HG03521 (cell line): Measurements from ENCODE around the gene TOMM20.

Experiments used
- ATAC-seq: cut with Tn5 transposase; IDR thresholded peaks from one replicate; pipeline ENCODE4 v1.9.1; 2021; ENCODE audit warnings: mild to moderate bottlenecking, moderate library complexity; ENCODE audit not compliant: unreplicated experiment

Gene TOMM20

DNA sequence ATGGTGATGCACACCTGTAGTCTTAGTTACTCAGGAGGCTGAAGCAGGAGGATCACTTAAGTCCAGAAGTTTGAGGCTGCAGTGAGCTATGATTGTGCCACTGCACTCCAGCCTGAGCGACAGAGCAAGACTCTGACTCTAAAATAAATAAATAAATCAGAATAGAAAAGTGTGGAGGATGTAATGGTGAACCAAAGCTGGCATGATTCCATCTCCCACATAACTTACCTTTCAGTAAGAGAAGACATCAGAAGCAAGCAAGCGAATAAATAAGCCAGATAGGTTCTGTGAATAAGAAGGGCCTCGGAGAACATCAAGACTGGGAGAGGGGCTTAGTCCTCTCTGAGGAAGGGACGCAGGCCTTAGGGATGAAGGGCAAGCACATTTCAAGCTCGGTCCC is 59.5 kb downstream of the TOMM20 start:
- ATAC-seq, result no peak

DNA sequence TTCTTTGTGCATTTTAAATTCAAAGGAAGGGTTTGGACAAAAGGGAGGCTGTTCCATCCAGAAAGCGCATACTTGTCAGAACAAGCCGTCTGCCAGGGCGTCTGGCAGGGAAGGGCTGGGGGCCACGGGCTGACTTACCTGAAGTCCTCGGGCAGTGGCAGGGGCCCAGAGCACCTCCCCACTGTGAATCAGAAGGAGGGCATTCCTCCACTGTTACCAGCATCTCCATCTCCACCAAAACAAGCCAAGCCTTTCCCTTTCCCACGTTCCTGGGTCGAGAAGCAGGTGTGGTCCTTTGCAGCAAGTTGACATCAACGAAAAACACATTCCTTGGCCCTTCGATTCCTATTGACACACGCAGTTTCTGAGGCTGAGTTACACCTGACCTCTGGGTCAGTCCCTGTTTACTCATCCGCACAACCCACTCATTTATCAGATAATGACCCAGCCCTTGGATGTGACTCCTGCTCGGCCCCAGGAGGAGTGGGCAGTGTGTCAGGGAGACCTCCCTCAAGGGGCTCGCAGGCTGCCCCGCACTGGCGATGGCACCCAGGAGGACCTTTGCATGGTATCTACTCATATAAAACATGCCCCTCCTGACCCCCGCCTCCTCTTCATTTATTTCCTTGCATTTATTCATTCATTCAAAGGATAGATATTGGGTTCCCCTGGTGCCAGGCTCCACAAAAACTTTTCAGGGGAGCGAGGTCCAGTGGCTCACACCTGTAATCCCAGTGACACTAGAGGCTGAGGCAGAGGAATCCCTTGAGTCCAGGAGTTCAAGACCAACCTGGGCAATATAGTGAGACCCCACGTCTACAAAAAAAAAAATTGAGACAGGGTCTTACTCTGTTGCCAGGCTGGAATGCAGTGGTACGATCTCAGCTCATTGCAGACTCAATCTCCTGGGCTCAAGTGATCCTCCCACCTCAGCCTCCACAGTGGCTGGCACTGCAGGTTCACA is 60.2 kb downstream of the TOMM20 start:
- no peak for ATAC-seq

DNA sequence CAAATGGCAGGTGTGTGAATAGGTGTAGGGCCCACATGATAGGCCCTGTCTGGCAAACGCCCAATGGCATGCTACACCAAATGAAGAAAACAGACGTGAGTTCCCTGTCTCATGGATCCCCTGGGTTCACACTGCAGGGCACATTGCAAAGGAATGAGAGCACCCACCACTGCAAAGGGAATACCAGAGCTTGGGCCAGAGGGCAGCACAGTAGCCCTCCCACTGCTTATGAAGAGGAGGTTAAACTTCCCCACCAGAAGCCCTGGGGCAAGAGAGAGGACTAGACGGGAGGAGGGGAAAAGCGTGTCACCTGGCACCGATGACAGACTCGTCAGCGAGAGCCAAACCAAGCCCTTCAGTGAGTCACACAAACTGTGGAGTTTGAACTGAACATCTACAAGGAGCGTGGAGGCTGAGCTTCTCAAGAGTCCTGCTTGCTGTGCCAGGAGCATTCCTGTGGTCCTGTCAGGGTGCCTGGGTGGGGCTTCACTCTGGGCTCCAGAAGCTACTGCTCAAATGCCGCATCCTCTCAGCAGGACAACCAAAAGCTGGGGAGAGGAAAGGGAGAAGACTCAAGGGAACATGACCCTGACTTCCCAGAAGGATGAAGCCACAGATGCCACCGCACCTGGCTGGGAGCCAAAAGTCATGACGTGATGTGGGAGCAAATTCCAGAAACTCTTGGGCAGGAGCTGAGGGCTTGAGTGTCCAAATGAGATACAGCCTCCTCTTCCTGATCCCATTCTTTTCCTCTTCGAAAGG is 61.1 kb downstream of the TOMM20 start:
- ATAC-seq, result no peak

DNA sequence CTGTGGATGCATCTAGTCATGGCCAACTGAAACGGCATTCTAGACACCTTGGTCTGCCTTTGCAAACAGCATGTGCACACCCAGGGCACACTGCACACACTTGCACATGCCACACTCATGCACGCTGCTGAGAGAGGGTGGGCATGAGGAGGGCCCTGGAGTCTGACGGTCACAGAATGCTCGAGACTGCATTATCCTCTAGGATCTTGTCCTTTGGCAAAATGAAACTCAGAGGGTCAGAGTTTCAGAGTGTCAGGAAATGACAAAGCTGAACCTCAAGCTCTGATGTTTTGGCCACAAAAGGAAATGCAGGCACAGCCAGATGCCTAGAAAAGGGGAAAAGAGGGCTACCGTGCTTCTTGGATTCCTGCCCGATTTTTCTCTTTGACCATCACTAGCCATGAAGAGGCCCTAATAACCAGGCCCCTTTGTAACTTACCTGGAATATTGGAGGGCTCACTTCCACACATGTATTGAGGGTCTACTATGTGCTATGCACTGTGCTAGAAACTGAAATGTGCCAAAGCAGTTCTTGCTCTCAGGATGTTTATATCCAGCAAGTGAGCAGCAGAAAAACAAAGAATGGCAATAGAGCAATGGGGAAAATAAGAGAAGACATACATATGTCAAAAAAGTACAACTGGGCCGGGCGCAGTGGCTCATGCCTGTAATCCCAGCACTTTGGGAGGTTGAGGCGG is 65.4 kb downstream of the TOMM20 start:
- ATAC-seq, result no peak

DNA sequence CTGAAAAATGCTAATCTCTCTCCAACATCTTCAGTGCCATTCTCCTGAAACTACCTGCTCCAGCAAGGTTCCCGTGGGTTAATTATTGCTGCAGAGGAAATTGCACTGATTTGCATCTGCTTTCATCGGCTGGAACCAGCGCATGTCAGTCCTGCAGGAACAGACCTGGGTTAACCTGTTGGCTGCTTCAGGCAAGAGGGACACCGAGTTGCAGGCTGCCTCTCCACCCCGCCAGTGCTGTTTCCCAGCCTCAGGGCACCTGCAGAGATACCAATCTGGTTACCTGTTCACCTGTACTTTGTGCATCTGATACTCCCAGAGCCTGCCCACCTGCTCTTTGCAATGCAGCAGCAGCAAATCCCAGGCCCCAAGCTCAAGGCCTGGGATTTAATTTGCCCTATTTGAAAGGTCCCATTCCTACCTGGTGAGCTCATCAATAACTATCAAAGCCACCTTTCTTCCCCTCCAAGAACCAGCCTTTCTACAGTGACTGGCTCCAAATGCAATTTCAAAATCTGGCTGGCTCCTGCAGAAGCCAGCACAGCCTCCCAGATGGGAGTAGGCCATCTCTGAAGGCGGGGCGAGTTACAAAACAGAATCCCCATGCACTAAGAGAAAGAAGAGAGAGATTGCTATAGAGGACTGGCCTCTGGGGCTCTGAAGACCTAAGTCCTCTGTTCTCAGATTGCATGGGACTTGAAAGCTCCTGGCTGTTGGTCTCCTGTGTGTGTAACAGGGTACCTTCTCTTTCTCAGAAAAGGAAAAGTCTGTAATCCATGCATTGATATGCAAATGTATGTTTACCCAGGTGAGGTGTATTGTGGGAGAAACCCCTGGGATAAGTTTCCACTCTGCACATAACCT is 67.8 kb downstream of the TOMM20 start:
- ATAC-seq, result no peak
